IMR-90 (cell line): ENCODE results near the gene CYP2D6. TPM values are rescaled to one million over a fixed set of nuclear protein-coding genes. Genes with fewer than 3 reads are reported as not detected.
"Not testable (repeated sequence)": the region's sequence is repeated elsewhere in the genome, so short reads cannot be mapped to it uniquely, and the experiment has no call there.

Source experiments
- ATAC-seq: fragments of 200-7000 bp; cut with Tn5 transposase; 2 replicates; pipeline ENCODE4 v1.9.1; 2020; ENCODE audit warnings: low read depth, mild to moderate bottlenecking, moderate library complexity
- BruUV-seq: library from RNA; stranded (reverse); fragments of 400-500 nt; replicated peaks from 2 replicates; lab custom pipeline; 2021; lab: Mats Ljungman, UMichigan
- CTCF ChIA-PET: fragments of 300-600 bp; formaldehyde crosslinking; extraction: SDS; loops from one replicate; lab custom pipeline; 2021; ENCODE audit warnings: antibody characterized with exemption; lab: Yijun Ruan, JAX
- POLR2A ChIA-PET: fragments of 300-600 bp; sonication (Branson Sonifier 250); formaldehyde crosslinking; loops from one replicate; lab custom pipeline; 2022; ENCODE audit warnings: antibody characterized with exemption; ENCODE audit not compliant: unreplicated experiment; lab: Charles Lee
- DNase-seq: peaks from one replicate; pipeline ENCODE4 v3.0.0; 2013
- H2AFZ ChIP-seq: replicated peaks from 2 replicates; pipeline ENCODE3; 2013; ENCODE audit warnings: low read length, mild to moderate bottlenecking; ENCODE audit not compliant: poor library complexity
- H2AK5ac ChIP-seq: 2 replicates; pipeline ENCODE4 v1.6.1; 2013; ENCODE audit warnings: low read depth, low read length, inconsistent platforms
- H2AK9ac ChIP-seq: replicated peaks from 2 replicates; pipeline ENCODE3; 2013; ENCODE audit warnings: mild to moderate bottlenecking, low read depth, low read length, moderate library complexity; ENCODE audit not compliant: poor library complexity
- H2BK120ac ChIP-seq: 2 replicates; pipeline ENCODE4 v1.6.1; 2013; ENCODE audit warnings: low read depth, low read length, inconsistent platforms
- H2BK15ac ChIP-seq: 3 replicates; pipeline ENCODE4 v1.6.1; 2013; ENCODE audit warnings: low read depth, low read length, inconsistent platforms
- H2BK20ac ChIP-seq: 2 replicates; pipeline ENCODE4 v1.6.1; 2013; ENCODE audit warnings: low read depth, mild to moderate bottlenecking, inconsistent platforms, low read length, moderate library complexity
- H2BK5ac ChIP-seq: 2 replicates; pipeline ENCODE4 v1.6.1; 2013; ENCODE audit warnings: mild to moderate bottlenecking, low read depth, low read length, inconsistent platforms; ENCODE audit not compliant: poor library complexity, severe bottlenecking
- H3K14ac ChIP-seq: replicated peaks from 2 replicates; pipeline ENCODE4 v1.6.1; 2013; ENCODE audit warnings: low read depth, low read length, inconsistent platforms
- H3K18ac ChIP-seq: 2 replicates; pipeline ENCODE4 v1.6.1; 2013; ENCODE audit warnings: low read depth, low read length, control low read depth
- H3K23ac ChIP-seq: 2 replicates; pipeline ENCODE4 v1.6.1; 2013; ENCODE audit warnings: low read depth, low read length, inconsistent platforms
- H3K27ac ChIP-seq: 2 replicates; pipeline ENCODE4 v1.5.1; 2013; ENCODE audit warnings: mild to moderate bottlenecking, control low read depth, low read length; ENCODE audit not compliant: insufficient read depth
- H3K27me3 ChIP-seq: 2 replicates; pipeline ENCODE4 v1.6.1; 2013; ENCODE audit warnings: low read length; ENCODE audit not compliant: control insufficient read depth, insufficient read depth
- H3K36me3 ChIP-seq: 2 replicates; pipeline ENCODE4 v1.6.1; 2013; ENCODE audit warnings: low read length, mixed read lengths; ENCODE audit not compliant: control insufficient read depth, insufficient read depth
- H3K4ac ChIP-seq: 2 replicates; pipeline ENCODE4 v1.6.1; 2013; ENCODE audit warnings: low read depth, low read length, inconsistent platforms
- H3K4me1 ChIP-seq: 2 replicates; pipeline ENCODE4 v1.6.1; 2013; ENCODE audit warnings: low read length, mixed read lengths; ENCODE audit not compliant: control insufficient read depth, insufficient read depth
- H3K4me2 ChIP-seq: 2 replicates; pipeline ENCODE4 v1.6.1; 2013; ENCODE audit warnings: low read depth, mild to moderate bottlenecking, control low read depth, low read length, moderate library complexity
- H3K4me3 ChIP-seq: 2 replicates; pipeline ENCODE4 v1.5.1; 2013; ENCODE audit warnings: low read depth, mild to moderate bottlenecking, control low read depth, low read length, moderate library complexity; ENCODE audit not compliant: insufficient read depth
- H3K56ac ChIP-seq: 2 replicates; pipeline ENCODE4 v1.6.1; 2013; ENCODE audit warnings: low read length, inconsistent platforms; ENCODE audit not compliant: insufficient read depth; ENCODE audit errors: extremely low read depth
- H3K79me1 ChIP-seq, 2 experiments: 2 replicates each; pipeline ENCODE4 v1.6.1; 2013; ENCODE audit warnings: low read length in 2 of 2, inconsistent platforms in 1 of 2, low read depth in 1 of 2
- H3K9ac ChIP-seq: 2 replicates; pipeline ENCODE4 v1.6.1; 2013; ENCODE audit warnings: low read depth, low read length, control low read depth
- H3K9me1 ChIP-seq: 2 replicates; pipeline ENCODE4 v1.6.1; 2013; ENCODE audit warnings: low read length, inconsistent platforms; ENCODE audit not compliant: insufficient read depth
- H3K9me3 ChIP-seq: 2 replicates; pipeline ENCODE4 v1.6.1; 2013; ENCODE audit warnings: low read length; ENCODE audit not compliant: control insufficient read depth, insufficient read depth
- H4K20me1 ChIP-seq: 2 replicates; pipeline ENCODE4 v1.6.1; 2013; ENCODE audit warnings: low read length, inconsistent platforms; ENCODE audit not compliant: insufficient read depth
- H4K5ac ChIP-seq: 2 replicates; pipeline ENCODE4 v1.6.1; 2013; ENCODE audit warnings: mild to moderate bottlenecking, low read depth, low read length, control low read depth
- H4K8ac ChIP-seq, 2 experiments: 2 replicates each; pipeline ENCODE4 v1.6.1; 2013; ENCODE audit warnings: low read depth in 2 of 2, low read length in 2 of 2, control low read depth in 1 of 2, inconsistent platforms in 1 of 2
- H4K91ac ChIP-seq: 2 replicates; pipeline ENCODE4 v1.6.1; 2013; ENCODE audit warnings: low read depth, low read length, inconsistent platforms; ENCODE audit not compliant: insufficient read depth
- WGBS, 2 experiments: methylation state at CpG; one replicate each; pipeline versions ENCODE4 v1.1.5 to v1.1.7; 2013; ENCODE audit warnings: missing lambda C conversion rate in 2 of 2; ENCODE audit not compliant: insufficient read length in 1 of 2; ENCODE audit errors: extremely low coverage in 2 of 2; 5-methylcytosine and 5-hydroxymethylcytosine counted together
- dilution Hi-C: fragments of 300-500 bp; cut with HindIII; formaldehyde crosslinking; loops from one replicate; pipeline ENCODE4 v1.14.3; 2018; ENCODE audit warnings: low sequenced_read_pairs; ENCODE audit not compliant: unreplicated experiment
- in situ Hi-C: fragments of 300-500 bp; cut with MboI; formaldehyde crosslinking; loops from 3 replicates; pipeline ENCODE4 v1.14.3; 2019; ENCODE audit warnings: low sequenced_read_pairs, inconsistent platforms, mixed read lengths
- intact Hi-C: fragments of 100-400 bp; cut with micrococcal nuclease; formaldehyde crosslinking; loops from 2 replicates; pipeline ENCODE4 v1.10.0; 2022
- polyA plus RNA-seq, 3 experiments: library from polyadenylated mRNA; depleted of rRNA; stranded (reverse); fragments of >200 nt; gene quantifications; 2 replicates each; pipeline ENCODE4 v1.2.3, GENCODE V29; 2012; ENCODE audit warnings: low replicate concordance in 1 of 3
- total RNA-seq: library from RNA; depleted of rRNA; stranded (reverse); fragments of >200 nt; gene quantifications from 2 replicates; pipeline ENCODE4 v1.2.3, GENCODE V29; 2012

The CYP2D6 gene
- total and polyA plus RNA-seq, 2 of the 4 experiments (the other 2 are of a cell fraction), result under 0.01 to 0.24 TPM

DNA sequence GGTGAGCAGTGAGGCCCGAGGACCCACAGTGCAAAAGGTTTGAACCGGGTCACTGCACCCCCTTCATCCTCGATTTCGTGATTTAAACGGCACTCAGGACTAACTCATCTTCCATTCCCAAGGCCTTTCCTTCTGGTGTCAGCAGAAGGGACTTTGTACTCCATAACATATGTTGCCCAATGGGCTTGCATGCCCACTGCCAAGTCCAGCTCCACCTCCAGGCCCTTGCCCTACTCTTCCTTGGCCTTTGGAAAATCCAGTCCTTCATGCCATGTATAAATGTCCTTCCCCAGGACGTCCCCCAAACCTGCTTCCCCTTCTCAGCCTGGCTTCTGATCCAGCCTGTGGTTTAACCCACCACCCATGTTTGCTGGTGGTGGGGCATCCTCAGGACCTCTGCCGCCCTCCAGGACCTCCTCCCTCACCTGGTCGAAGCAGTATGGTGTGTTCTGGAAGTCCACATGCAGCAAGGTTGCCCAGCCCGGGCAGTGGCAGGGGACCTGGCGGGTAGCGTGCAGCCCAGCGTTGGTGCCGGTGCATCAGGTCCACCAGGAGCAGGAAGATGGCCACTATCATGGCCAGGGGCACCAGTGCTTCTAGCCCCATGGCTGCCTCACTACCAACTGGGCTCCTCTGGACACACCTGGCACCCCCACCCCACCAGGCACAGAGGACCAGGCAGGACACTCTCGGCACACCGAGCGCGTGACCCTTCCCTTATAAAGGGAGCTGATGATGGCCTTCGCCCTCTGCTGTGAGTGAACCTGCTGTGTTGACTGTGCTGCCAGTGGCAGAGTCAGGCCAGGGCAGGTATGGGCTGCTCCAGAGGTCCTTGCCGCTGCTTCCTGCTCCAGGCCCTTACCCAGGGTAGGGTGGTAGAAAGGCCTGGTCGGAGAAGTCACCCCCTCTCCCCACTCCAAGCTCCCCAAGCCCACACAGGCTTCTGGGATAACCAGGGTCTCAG is 13.5 kb upstream of the CYP2D6 start:
- H3K4me2 ChIP-seq, DNase-seq, H4K91ac ChIP-seq, H3K4ac ChIP-seq, H3K79me1 ChIP-seq, H2BK120ac ChIP-seq, H3K4me1 ChIP-seq, H3K14ac ChIP-seq, H4K8ac ChIP-seq, H2BK15ac ChIP-seq, H2BK20ac ChIP-seq, BruUV-seq, H3K36me3 ChIP-seq, intact Hi-C loops, dilution Hi-C loops, H3K27me3 ChIP-seq, POLR2A ChIA-PET, H3K23ac ChIP-seq, H3K9ac ChIP-seq, H2AK9ac ChIP-seq, H3K4me3 ChIP-seq, H2AFZ ChIP-seq, H2AK5ac ChIP-seq, H4K20me1 ChIP-seq, H3K18ac ChIP-seq, H3K27ac ChIP-seq, H2BK5ac ChIP-seq, in situ Hi-C loops, H3K9me1 ChIP-seq, H3K9me3 ChIP-seq, ATAC-seq, CTCF ChIA-PET, H3K56ac ChIP-seq, H4K5ac ChIP-seq: not testable (repeated sequence)
- WGBS, 2 experiments, result 100% methylated on average over 1 of the region's 20 CpGs; no CpG with 5 or more reads in 1 of the 2 experiments
